NB4 (cell line): ENCODE measurements around the gene RAD18.

Experiments
- MYC ChIP-seq: IDR thresholded peaks from 2 replicates; pipeline ENCODE4 v1.6.1; 2011; ENCODE audit warnings: low read depth, low read length
- POLR2A ChIP-seq: IDR thresholded peaks from 2 replicates; pipeline ENCODE4 v1.6.1; 2011; ENCODE audit warnings: mild to moderate bottlenecking; ENCODE audit not compliant: insufficient read length; ENCODE audit errors: extremely low read depth
- TF ChIP-seq, protein P1 (sequence below): IDR thresholded peaks from one replicate; pipeline ENCODE4 v1.5.1; 2012; ENCODE audit warnings: low read depth, low read length

DNA sequence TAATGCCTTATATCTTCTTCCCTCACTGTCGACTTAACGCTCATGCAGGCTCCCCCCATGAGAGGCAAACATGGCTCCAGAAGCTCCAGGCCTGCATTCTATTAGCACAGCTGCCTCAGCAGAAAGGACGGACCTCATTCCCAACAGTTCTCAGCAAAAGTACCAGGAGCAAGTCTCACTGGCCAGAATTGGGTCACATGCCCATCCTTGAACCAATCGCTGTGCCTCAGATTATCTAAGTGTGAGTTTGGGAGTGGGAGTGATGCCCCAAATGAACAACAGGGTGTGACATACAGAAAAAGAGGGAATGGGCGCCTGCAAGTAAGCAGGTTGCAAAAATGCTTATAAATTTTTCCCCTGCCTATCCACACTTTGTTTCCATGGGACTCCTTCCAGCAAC lies 4.3 kb upstream of the RAD18 start:
- TF ChIP-seq, protein P1, sequence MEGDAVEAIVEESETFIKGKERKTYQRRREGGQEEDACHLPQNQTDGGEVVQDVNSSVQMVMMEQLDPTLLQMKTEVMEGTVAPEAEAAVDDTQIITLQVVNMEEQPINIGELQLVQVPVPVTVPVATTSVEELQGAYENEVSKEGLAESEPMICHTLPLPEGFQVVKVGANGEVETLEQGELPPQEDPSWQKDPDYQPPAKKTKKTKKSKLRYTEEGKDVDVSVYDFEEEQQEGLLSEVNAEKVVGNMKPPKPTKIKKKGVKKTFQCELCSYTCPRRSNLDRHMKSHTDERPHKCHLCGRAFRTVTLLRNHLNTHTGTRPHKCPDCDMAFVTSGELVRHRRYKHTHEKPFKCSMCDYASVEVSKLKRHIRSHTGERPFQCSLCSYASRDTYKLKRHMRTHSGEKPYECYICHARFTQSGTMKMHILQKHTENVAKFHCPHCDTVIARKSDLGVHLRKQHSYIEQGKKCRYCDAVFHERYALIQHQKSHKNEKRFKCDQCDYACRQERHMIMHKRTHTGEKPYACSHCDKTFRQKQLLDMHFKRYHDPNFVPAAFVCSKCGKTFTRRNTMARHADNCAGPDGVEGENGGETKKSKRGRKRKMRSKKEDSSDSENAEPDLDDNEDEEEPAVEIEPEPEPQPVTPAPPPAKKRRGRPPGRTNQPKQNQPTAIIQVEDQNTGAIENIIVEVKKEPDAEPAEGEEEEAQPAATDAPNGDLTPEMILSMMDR, result no peak
- TF ChIP-seq MYC (no peak), POLR2A (no peak)
